Measurements from ENCODE around the gene ATN1. TPM values are rescaled to one million over a fixed set of nuclear protein-coding genes. Genes with fewer than 3 reads are reported as not detected.

The ATN1 gene
- total RNA-seq, 1 experiment from 2014 or later: 144 TPM

DNA sequence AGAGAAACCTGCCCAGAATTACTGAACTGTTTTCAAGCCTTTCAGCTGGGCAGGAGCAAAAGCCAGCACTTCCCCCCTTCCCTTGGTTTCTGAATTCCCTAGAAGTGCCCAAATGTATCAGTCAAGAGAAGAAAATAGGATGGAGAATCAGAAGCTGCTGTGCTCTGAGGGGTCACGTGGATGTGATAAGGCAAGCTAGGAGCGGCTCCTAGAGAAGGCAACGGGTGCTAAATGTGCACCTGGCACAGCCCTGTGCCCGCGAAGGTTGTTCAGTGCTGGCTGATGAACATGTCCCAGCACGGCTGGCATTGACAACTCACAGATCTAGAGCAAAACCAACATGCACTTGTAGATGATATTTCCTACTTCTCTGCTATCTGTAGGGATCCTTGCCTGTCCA is 51.3 kb downstream of the ATN1 start:
- Histone ChIP-seq H3K4me3 (ENCODE audit: low read depth, low read length, poor library complexity, severe bottlenecking) (no peak overlapping the region), H3K27ac (ENCODE audit: low read depth, low read length, poor library complexity, severe bottlenecking) (no peak overlapping the region), H3K36me3 (ENCODE audit: insufficient read depth, low read length, poor library complexity, severe bottlenecking) (peaks cover 86% of the 10 kb centered on the region), H3K9me3 (ENCODE audit: low read depth, low read length, poor library complexity, severe bottlenecking) (no peaks in the 10 kb centered on the region), H3K27me3 (replicated peaks; ENCODE audit: insufficient read depth, low read depth, low read length, poor library complexity) (no peaks in the 10 kb centered on the region), H3K4me1 (ENCODE audit: insufficient read depth, low read length, poor library complexity, severe bottlenecking) (no peaks in the 10 kb centered on the region)
- no TSS peak for BruUV-seq (replicated peaks)
- CTCF ChIA-PET: no interaction called here
- no peak for DNase-seq (ENCODE audit: low spot score)
- intact Hi-C loops (cut with micrococcal nuclease; ENCODE audit: unreplicated experiment): no loop called here
- TF ChIP-seq, protein P1, sequence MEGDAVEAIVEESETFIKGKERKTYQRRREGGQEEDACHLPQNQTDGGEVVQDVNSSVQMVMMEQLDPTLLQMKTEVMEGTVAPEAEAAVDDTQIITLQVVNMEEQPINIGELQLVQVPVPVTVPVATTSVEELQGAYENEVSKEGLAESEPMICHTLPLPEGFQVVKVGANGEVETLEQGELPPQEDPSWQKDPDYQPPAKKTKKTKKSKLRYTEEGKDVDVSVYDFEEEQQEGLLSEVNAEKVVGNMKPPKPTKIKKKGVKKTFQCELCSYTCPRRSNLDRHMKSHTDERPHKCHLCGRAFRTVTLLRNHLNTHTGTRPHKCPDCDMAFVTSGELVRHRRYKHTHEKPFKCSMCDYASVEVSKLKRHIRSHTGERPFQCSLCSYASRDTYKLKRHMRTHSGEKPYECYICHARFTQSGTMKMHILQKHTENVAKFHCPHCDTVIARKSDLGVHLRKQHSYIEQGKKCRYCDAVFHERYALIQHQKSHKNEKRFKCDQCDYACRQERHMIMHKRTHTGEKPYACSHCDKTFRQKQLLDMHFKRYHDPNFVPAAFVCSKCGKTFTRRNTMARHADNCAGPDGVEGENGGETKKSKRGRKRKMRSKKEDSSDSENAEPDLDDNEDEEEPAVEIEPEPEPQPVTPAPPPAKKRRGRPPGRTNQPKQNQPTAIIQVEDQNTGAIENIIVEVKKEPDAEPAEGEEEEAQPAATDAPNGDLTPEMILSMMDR (conservative IDR thresholded peaks at IDR 0.05; ENCODE audit: low read depth, low read length): no peak
- no peak for TF ChIP-seq EZH2 (IDR thresholded peaks at IDR 0.05; ENCODE audit: borderline replicate concordance, low read depth, low read length, poor library complexity, severe bottlenecking)
- POLR2A ChIA-PET (ENCODE audit: low non-redundant PET): no interaction called here

DNA sequence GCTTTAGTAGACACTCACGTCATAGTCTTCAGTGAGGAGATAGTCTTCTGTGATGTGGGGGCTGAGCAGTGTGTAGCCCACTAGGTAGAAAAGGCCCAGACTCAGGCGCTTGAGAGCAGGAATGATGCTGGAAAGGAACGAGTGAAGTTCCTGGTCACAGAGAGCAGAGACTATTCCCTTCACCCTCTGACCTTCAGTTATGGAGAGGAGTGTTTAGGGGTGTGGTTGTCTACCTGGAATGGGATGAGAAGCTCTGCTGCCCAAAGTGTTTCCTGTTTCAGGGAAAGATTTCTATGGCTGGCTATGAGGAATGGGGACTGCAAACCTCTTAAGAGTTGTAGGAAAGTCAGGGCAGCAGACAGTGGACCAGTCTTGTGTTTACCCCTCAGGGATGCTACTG is 51.7 kb downstream of the ATN1 start:
- no peak for TF ChIP-seq EZH2 (IDR thresholded peaks at IDR 0.05; ENCODE audit: borderline replicate concordance, low read depth, low read length, poor library complexity, severe bottlenecking)
- TF ChIP-seq, protein P1 (conservative IDR thresholded peaks at IDR 0.05; ENCODE audit: low read depth, low read length): no peak
- CTCF ChIA-PET: no interaction called here
- no TSS peak for BruUV-seq (replicated peaks)

DNA sequence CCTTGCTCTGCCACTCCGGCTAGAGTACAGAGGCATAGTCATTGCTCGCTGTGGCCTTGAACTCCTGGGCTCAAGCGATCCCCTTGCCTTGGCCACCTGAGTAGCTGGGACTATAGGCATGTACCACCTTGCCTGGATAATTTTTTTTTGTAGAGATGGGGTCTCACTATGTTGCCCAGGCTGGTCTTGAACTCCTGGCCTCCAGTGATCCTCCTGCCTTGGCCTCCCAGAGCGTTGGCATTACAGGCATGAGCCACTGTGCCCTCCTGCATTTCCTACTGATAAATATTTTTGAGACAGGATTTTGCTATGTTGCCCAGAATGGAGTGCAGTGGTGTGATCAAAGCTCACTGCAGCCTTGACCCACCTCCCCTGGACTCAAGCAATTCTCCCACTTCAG is 52.3 kb downstream of the ATN1 start:
- DNase-seq (ENCODE audit: low spot score): no peak
- H3K4me3 ChIP-seq (ENCODE audit: low read depth, low read length, poor library complexity, severe bottlenecking): no peak overlapping the region
- H3K27ac ChIP-seq (ENCODE audit: low read depth, low read length, poor library complexity, severe bottlenecking): no peak overlapping the region
- TF ChIP-seq EZH2 (IDR thresholded peaks at IDR 0.05; ENCODE audit: borderline replicate concordance, low read depth, low read length, poor library complexity, severe bottlenecking): no peak
- peaks cover 77% of the 10 kb centered on the region for H3K36me3 ChIP-seq (ENCODE audit: insufficient read depth, low read length, poor library complexity, severe bottlenecking)
- ChIA-PET POLR2A (ENCODE audit: low non-redundant PET) (no interaction called here), CTCF (no interaction called here)
- H3K9me3 ChIP-seq (ENCODE audit: low read depth, low read length, poor library complexity, severe bottlenecking): no peaks in the 10 kb centered on the region
- H3K27me3 ChIP-seq (replicated peaks; ENCODE audit: insufficient read depth, low read depth, low read length, poor library complexity): no peaks in the 10 kb centered on the region
- no TSS peak for BruUV-seq (replicated peaks)
- H3K4me1 ChIP-seq (ENCODE audit: insufficient read depth, low read length, poor library complexity, severe bottlenecking): no peaks in the 10 kb centered on the region
- intact Hi-C loops (cut with micrococcal nuclease; ENCODE audit: unreplicated experiment): no loop called here

More for the DNA sequence above, 51.7 kb downstream of the ATN1 start:
- intact Hi-C loops (cut with micrococcal nuclease; ENCODE audit: unreplicated experiment): no loop called here
- H3K27me3 ChIP-seq (replicated peaks; ENCODE audit: insufficient read depth, low read depth, low read length, poor library complexity): no peaks in the 10 kb centered on the region
- no peaks in the 10 kb centered on the region for H3K9me3 ChIP-seq (ENCODE audit: low read depth, low read length, poor library complexity, severe bottlenecking)
- POLR2A ChIA-PET (ENCODE audit: low non-redundant PET): no interaction called here
- no peak overlapping the region for H3K4me3 ChIP-seq (ENCODE audit: low read depth, low read length, poor library complexity, severe bottlenecking)
- H3K4me1 ChIP-seq (ENCODE audit: insufficient read depth, low read length, poor library complexity, severe bottlenecking): no peaks in the 10 kb centered on the region
- DNase-seq (ENCODE audit: low spot score): no peak
- H3K27ac ChIP-seq (ENCODE audit: low read depth, low read length, poor library complexity, severe bottlenecking): no peak overlapping the region
- peaks cover 83% of the 10 kb centered on the region for H3K36me3 ChIP-seq (ENCODE audit: insufficient read depth, low read length, poor library complexity, severe bottlenecking)

DNA sequence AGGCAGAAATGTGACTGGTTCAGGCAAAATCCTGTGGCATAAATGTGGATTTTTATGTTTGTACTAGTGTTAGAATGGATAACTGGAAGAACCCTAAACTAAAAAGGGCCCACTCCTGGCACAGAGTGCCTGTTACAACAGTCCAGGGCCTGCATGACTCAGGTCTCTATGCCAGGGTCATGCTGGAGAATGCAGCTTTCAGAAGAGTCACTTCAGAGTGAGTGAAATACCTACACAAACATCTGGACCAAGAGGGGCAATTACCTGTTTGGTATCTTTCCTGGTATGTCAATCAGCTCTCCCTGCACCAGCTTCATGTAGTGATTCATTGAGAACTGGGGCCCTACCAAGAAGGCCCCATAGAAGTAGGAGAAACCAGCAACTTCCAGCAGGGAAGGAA is 53.0 kb downstream of the ATN1 start:
- no TSS peak for BruUV-seq (replicated peaks)
- TF ChIP-seq EZH2 (IDR thresholded peaks at IDR 0.05; ENCODE audit: borderline replicate concordance, low read depth, low read length, poor library complexity, severe bottlenecking): no peak
- TF ChIP-seq, protein P1 (conservative IDR thresholded peaks at IDR 0.05; ENCODE audit: low read depth, low read length): no peak
- Histone ChIP-seq H3K4me3 (ENCODE audit: low read depth, low read length, poor library complexity, severe bottlenecking) (no peak overlapping the region), H3K27me3 (replicated peaks; ENCODE audit: insufficient read depth, low read depth, low read length, poor library complexity) (no peaks in the 10 kb centered on the region), H3K36me3 (ENCODE audit: insufficient read depth, low read length, poor library complexity, severe bottlenecking) (peaks cover 70% of the 10 kb centered on the region), H3K9me3 (ENCODE audit: low read depth, low read length, poor library complexity, severe bottlenecking) (no peaks in the 10 kb centered on the region), H3K27ac (ENCODE audit: low read depth, low read length, poor library complexity, severe bottlenecking) (no peak overlapping the region), H3K4me1 (ENCODE audit: insufficient read depth, low read length, poor library complexity, severe bottlenecking) (no peaks in the 10 kb centered on the region)
- DNase-seq (ENCODE audit: low spot score): no peak
- ChIA-PET CTCF (no interaction called here), POLR2A (ENCODE audit: low non-redundant PET) (no interaction called here)
- intact Hi-C loops (cut with micrococcal nuclease; ENCODE audit: unreplicated experiment): no loop called here

Data from A673 (cell line).